Stimulated activated CD8-positive, alpha-beta memory T cell treated with anti-CD3 and anti-CD28 coated beads, Interleukin-7, amount 100 ng/mL, for 4 hours (primary cell): ENCODE data around the gene PELI1.

ENCODE experiments used
- DNase-seq, 2 donors: peaks; one replicate each; pipeline ENCODE4 v3.0.0-alpha.2; 2020; ENCODE audit warnings: low read depth in 2 of 2

PELI1 gene

DNA sequence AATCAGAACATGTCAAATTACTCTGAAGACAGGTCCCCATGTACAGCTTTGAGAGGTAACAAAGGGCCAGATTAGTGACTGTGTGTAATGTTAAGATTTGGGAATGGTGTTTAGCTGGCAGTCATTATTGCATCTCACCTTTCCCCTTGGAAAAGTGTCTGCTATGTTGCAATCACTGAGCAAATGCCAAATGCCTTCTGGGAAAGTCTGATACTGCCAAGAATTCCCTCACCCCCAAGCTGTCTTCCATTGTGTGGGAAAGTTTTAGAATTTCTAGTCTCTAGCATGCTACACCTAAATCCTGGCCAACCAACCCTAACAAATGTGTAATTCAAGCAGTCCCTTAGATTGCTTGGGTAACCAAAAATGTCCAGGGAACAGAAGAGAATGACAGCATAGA lies 13.6 kb upstream of the PELI1 start:
- no peak for DNase-seq

GRCh38 chr2:64153811-64154210 lies 9.6 kb upstream of the PELI1 start:
- no peak for DNase-seq

GRCh38 chr2:64151476-64151875 lies 7.3 kb upstream of the PELI1 start:
- no peak for DNase-seq

DNA sequence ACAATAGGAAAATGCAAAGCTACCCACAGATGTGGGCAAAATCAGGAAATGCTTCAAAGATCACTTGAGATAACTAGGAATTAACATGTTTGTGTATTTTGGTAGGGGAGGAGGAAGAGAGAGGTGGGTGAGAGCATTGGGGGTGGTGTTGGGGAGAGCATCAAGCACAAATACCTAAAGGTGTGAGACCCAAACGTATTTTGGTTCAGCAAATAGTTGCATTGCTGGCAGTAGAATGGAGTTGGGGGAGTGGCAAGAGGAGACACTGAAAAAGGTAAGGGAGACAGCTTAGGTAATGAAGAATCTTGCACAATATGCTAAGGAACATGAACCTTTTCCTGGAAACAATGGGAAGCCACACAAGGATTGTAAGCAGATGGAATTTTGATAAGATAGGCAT lies 1.5 kb upstream of the PELI1 start:
- DNase-seq, result no peak

DNA sequence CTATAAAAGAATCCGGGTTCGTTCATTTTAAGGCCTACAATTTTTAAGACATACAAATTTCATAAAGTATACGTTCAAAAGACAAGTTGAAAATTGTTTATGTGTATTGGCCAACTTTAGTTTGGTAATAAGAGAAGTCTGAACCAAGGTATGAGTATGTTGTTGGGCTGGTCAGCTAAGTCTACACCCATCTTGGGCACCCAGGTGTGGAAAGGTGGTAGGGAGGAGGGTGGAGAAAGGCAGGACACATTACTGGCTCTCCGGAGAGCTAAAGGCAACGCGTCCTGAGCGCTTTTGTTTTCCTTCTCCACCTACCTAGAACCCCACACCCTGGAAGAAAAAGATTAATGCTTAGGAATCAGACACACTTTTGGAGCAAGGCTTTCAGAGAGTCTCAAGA lies 899 bp upstream of the PELI1 start:
- no peak for DNase-seq

GRCh38 chr2:64143169-64144056 lies 807 bp downstream of the PELI1 start:
- DNase-seq, result peak in 1 of 2 donors; percentile 12

DNA sequence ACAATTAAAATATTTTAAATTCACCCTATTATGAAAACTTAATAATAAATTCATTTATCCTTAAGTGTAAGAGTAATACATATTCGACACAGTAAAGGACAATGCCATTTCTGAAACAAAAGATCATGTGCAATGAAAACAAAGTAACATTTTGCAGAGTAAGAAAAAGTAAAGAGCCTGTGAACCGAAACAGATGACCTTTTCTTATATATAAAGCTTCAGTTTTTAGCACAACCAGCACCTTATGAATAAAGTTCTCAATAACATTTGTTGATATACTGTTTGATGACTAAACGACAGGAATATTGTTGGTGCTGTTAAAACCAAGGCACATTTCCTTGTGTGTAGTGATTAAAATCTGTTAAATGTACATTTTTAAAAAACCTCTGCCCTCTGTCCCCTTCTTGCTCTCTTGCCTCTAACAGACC lies 1.5 kb downstream of the PELI1 start:
- DNase-seq, result no peak

- no peak for DNase-seq
Observed at GRCh38 chr2:64141674-64142405, 2.4 kb downstream of the PELI1 start.

DNA sequence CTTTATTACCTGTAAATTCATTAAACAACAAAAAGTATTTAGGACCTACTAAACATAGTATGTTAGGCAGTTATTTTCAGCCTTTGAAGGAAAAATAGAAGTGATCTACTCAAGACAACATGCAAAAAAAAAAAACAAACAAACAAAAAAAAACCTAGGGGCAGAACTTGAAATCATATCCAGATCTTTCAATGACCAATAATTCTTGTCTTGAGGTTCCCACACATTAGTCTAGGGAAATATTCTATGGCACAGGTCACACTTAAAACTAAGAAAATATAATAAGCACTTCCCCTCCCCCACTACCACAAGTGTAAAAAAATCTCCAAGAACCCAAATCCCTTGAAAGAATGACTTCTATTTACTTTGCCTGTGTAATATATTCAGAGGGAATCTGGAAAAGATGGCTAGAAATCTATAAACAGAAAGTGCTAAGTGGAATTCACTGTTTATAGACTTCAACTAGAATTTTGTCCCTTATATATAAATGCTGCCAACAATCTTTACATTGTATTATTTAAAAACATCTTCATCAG lies 3.5 kb downstream of the PELI1 start:
- DNase-seq, result no peak

- no peak for DNase-seq
Observed at GRCh38 chr2:64139956-64140355, 4.3 kb downstream of the PELI1 start.

GRCh38 chr2:64137996-64138395 lies 6.2 kb downstream of the PELI1 start:
- DNase-seq, result no peak

GRCh38 chr2:64137567-64137966 lies 6.7 kb downstream of the PELI1 start:
- DNase-seq, result no peak

DNA sequence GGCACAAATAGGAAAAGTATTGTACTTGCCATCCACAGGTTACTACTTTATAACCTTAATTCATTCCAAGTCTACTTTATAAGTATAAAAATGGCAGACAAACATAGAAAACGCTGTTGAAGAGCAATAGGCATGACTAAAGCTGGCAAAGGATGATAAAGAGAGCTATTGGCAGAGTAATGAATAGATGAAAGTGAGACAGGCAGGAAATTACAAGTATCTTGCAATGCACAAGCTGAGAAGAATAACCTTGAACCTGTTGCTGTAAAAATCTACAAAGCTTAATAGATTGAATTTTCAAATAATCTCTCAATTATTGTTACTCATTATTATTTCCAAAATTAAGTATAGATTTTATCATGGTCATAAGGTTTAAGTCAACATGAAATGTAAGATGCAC lies 8.8 kb downstream of the PELI1 start:
- DNase-seq, result no peak

DNA sequence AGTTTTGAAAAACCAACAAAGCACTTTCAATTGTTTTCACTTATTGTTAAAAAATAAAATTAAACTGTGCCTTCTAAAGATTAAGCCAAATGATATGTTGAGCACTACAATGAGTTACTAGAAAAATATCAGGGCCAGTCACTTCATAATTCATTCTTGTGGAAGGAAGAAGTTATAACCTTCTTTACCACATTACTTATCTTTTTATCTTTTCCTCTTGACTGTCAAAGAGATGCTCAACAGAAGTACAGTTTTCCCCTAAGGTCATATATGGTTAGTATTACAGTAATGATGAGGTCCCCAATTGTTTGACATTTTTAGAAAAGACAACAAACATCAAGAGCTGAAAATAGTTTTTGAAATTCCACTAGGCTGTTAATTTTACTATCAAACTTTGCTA lies 9.4 kb downstream of the PELI1 start:
- no peak for DNase-seq

- no peak for DNase-seq
Observed at GRCh38 chr2:64133828-64134227, 10.4 kb downstream of the PELI1 start.

- DNase-seq, result no peak
Observed at GRCh38 chr2:64133354-64133753, 10.9 kb downstream of the PELI1 start.

DNA sequence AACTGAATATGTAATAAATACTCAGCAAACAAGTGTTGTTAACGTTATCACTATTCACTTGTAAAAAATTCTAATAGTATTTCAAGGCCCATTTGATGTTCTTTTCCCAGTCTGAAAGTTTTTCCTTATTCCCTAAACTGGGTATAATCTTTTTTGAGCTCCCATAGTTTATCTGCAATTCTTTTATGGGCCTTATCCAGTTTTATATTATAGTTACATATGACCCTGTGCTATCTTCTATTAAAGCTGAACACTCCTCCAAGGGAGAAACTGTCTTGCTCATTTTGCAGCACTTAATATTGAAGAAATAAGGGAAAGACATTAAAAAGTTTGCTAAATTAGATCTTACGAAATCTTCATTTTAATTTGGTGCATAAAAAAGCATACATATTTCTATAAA lies 13.9 kb downstream of the PELI1 start:
- no peak for DNase-seq

GRCh38 chr2:64128943-64129391 lies 15.3 kb downstream of the PELI1 start:
- no peak for DNase-seq

- no peak for DNase-seq
Observed at GRCh38 chr2:64128406-64128805, 15.8 kb downstream of the PELI1 start.

DNA sequence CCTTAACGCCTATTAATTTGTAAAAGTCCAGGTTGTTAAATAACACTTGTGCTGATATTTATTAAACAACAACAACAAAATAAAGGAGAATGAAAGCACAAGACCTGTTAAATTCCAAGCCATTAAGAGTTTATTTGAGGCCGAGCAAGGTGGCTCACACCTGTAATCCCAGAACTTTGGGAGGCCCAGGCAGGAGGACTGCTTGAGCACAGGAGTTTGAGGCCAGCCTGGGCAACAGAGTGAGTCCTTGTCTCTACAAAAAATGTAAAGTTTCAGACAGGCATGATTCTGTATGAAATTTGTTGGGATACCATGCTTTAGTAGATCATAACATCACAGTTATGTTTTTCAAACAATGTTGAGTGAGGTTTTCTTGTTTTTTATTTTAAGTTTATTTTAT lies 17.1 kb downstream of the PELI1 start:
- DNase-seq, result no peak

DNA sequence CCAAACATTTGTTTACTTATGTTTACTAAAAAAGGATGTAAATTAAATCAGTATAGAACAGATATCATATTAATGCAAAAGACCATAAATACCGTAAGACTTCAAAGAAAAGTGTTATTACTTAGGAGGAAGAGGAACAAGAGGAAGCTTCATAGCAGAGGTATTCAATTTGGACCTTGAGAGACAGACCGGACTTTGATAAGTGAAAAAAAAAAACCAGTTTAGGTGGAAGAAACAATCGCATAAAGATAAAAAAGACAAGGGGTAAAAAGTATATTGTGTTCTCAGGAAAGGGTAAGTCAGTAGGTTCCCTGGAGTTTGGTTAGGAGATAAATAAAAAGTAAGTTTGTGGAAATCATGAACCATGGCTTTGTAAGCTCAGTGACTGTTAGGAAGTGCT lies 17.6 kb downstream of the PELI1 start:
- DNase-seq, result no peak

- DNase-seq, result no peak
Observed at GRCh38 chr2:64124571-64124970, 19.6 kb downstream of the PELI1 start.

GRCh38 chr2:64124168-64124567 lies 20.1 kb downstream of the PELI1 start:
- DNase-seq, result no peak
